ENCODE data around the gene CNTNAP5.

The CNTNAP5 gene

GRCh38 chr2:124482044-124482443, 457.0 kb downstream of the CNTNAP5 start:
- H3K4ac ChIP-seq (ENCODE audit: low read depth in 1 of 2, low read length in 2 of 2), result no peak overlapping the region
- WGBS, result 79% methylated on average over 6 of the region's 8 CpGs

GRCh38 chr2:124482551-124482950, 457.5 kb downstream of the CNTNAP5 start:
- no peak overlapping the region for H2BK120ac ChIP-seq (ENCODE audit: low read depth, low read length)
- 45% methylated on average over 4 of the region's 6 CpGs for WGBS
- H2BK15ac ChIP-seq (ENCODE audit: low read depth, poor library complexity, severe bottlenecking), result no peak overlapping the region
- H2AFZ ChIP-seq (ENCODE audit: low read depth, low read length), result no peak overlapping the region
- no peak overlapping the region for H3K27ac ChIP-seq (ENCODE audit: low read length, poor library complexity, severe bottlenecking)
- peaks cover 3% of the 10 kb centered on the region for H3K9me3 ChIP-seq (ENCODE audit: control insufficient read depth, low read length)
- H3K79me1 ChIP-seq (replicated peaks; ENCODE audit: low read length, poor library complexity, severe bottlenecking), result no peaks in the 10 kb centered on the region
- no peak overlapping the region for H2BK12ac ChIP-seq (ENCODE audit: low read length in 2 of 2)
- no peak overlapping the region for H3K23ac ChIP-seq (ENCODE audit: low read length in 2 of 2)
- no peak overlapping the region for H3K4me3 ChIP-seq (ENCODE audit: insufficient read depth in 1 of 2, low read depth in 1 of 2, low read length in 2 of 2)
- no peak overlapping the region for H2AK5ac ChIP-seq (ENCODE audit: low read length, severe bottlenecking)
- H3K36me3 ChIP-seq (ENCODE audit: control insufficient read depth in 1 of 2, insufficient read depth in 2 of 2, low read depth in 1 of 2, low read length in 2 of 2), result no peaks in the 10 kb centered on the region
- no peaks in the 10 kb centered on the region for H3K27me3 ChIP-seq (ENCODE audit: control insufficient read depth in 1 of 2, insufficient read depth in 1 of 2, low read length in 2 of 2)
- H3K14ac ChIP-seq (ENCODE audit: low read length in 2 of 2), result no peak overlapping the region
- no peak overlapping the region for H4K8ac ChIP-seq (ENCODE audit: low read length)
- no peak overlapping the region for H3K18ac ChIP-seq (ENCODE audit: low read depth in 1 of 2, low read length in 2 of 2)
- no peak overlapping the region for H3K9ac ChIP-seq (ENCODE audit: low read length)
- H3K4me2 ChIP-seq (ENCODE audit: low read length, poor library complexity, severe bottlenecking), result no peak overlapping the region
- no peaks in the 10 kb centered on the region for H3K4me1 ChIP-seq (ENCODE audit: control insufficient read depth, insufficient read depth, low read depth, low read length)
- H4K91ac ChIP-seq (ENCODE audit: low read length), result no peak overlapping the region
- no peak for DNase-seq
- no peak overlapping the region for H3K4ac ChIP-seq (ENCODE audit: low read depth in 1 of 2, low read length in 2 of 2)
- H2BK5ac ChIP-seq (ENCODE audit: low read depth, low read length, poor library complexity, severe bottlenecking), result no peak overlapping the region

More at GRCh38 chr2:124482044-124482443, 457.0 kb downstream of the CNTNAP5 start:
- Histone ChIP-seq H3K27ac (ENCODE audit: low read length, poor library complexity, severe bottlenecking) (no peak overlapping the region), H2BK120ac (ENCODE audit: low read depth, low read length) (no peak overlapping the region), H3K4me2 (ENCODE audit: low read length, poor library complexity, severe bottlenecking) (no peak overlapping the region), H3K14ac (ENCODE audit: low read length in 2 of 2) (no peak overlapping the region), H2BK15ac (ENCODE audit: low read depth, poor library complexity, severe bottlenecking) (no peak overlapping the region), H4K8ac (ENCODE audit: low read length) (no peak overlapping the region), H3K9me3 (ENCODE audit: control insufficient read depth, low read length) (peaks cover 3% of the 10 kb centered on the region), H3K23ac (ENCODE audit: low read length in 2 of 2) (no peak overlapping the region), H3K27me3 (ENCODE audit: control insufficient read depth in 1 of 2, insufficient read depth in 1 of 2, low read length in 2 of 2) (no peaks in the 10 kb centered on the region), H2AFZ (ENCODE audit: low read depth, low read length) (no peak overlapping the region), H4K91ac (ENCODE audit: low read length) (no peak overlapping the region), H3K9ac (ENCODE audit: low read length) (no peak overlapping the region), H3K4me1 (ENCODE audit: control insufficient read depth, insufficient read depth, low read depth, low read length) (no peaks in the 10 kb centered on the region), H2AK5ac (ENCODE audit: low read length, severe bottlenecking) (no peak overlapping the region), H3K18ac (ENCODE audit: low read depth in 1 of 2, low read length in 2 of 2) (no peak overlapping the region), H3K36me3 (ENCODE audit: control insufficient read depth in 1 of 2, insufficient read depth in 2 of 2, low read depth in 1 of 2, low read length in 2 of 2) (no peaks in the 10 kb centered on the region), H3K4me3 (ENCODE audit: insufficient read depth in 1 of 2, low read depth in 1 of 2, low read length in 2 of 2) (no peak overlapping the region), H3K79me1 (replicated peaks; ENCODE audit: low read length, poor library complexity, severe bottlenecking) (no peaks in the 10 kb centered on the region), H2BK5ac (ENCODE audit: low read depth, low read length, poor library complexity, severe bottlenecking) (no peak overlapping the region), H2BK12ac (ENCODE audit: low read length in 2 of 2) (no peak overlapping the region)
- DNase-seq, result no peak

GRCh38 chr2:124485659-124486058, 460.6 kb downstream of the CNTNAP5 start:
- 88% methylated on average over 5 of the region's 5 CpGs for WGBS
- H3K36me3 ChIP-seq (ENCODE audit: control insufficient read depth in 1 of 2, insufficient read depth in 2 of 2, low read depth in 1 of 2, low read length in 2 of 2), result no peaks in the 10 kb centered on the region

GRCh38 chr2:124489686-124490085, 464.6 kb downstream of the CNTNAP5 start:
- Histone ChIP-seq H3K27ac (ENCODE audit: low read length, poor library complexity, severe bottlenecking) (no peak overlapping the region), H3K23ac (ENCODE audit: low read length in 2 of 2) (no peak overlapping the region), H3K9me3 (ENCODE audit: control insufficient read depth, low read length) (no peaks in the 10 kb centered on the region), H3K79me1 (replicated peaks; ENCODE audit: low read length, poor library complexity, severe bottlenecking) (no peaks in the 10 kb centered on the region), H3K27me3 (ENCODE audit: control insufficient read depth in 1 of 2, insufficient read depth in 1 of 2, low read length in 2 of 2) (no peaks in the 10 kb centered on the region), H3K36me3 (ENCODE audit: control insufficient read depth in 1 of 2, insufficient read depth in 2 of 2, low read depth in 1 of 2, low read length in 2 of 2) (no peaks in the 10 kb centered on the region), H3K18ac (ENCODE audit: low read depth in 1 of 2, low read length in 2 of 2) (no peak overlapping the region), H2BK120ac (ENCODE audit: low read depth, low read length) (no peak overlapping the region), H2BK12ac (ENCODE audit: low read length in 2 of 2) (no peak overlapping the region), H3K4me2 (ENCODE audit: low read length, poor library complexity, severe bottlenecking) (no peak overlapping the region), H3K14ac (ENCODE audit: low read length in 2 of 2) (no peak overlapping the region), H2BK15ac (ENCODE audit: low read depth, poor library complexity, severe bottlenecking) (no peak overlapping the region), H3K4ac (ENCODE audit: low read depth in 1 of 2, low read length in 2 of 2) (no peak overlapping the region), H4K91ac (ENCODE audit: low read length) (no peak overlapping the region), H3K4me3 (ENCODE audit: insufficient read depth in 1 of 2, low read depth in 1 of 2, low read length in 2 of 2) (no peak overlapping the region), H2AK5ac (ENCODE audit: low read length, severe bottlenecking) (no peak overlapping the region), H2BK5ac (ENCODE audit: low read depth, low read length, poor library complexity, severe bottlenecking) (no peak overlapping the region), H4K8ac (ENCODE audit: low read length) (no peak overlapping the region), H3K4me1 (ENCODE audit: control insufficient read depth, insufficient read depth, low read depth, low read length) (peaks cover 1% of the 10 kb centered on the region), H3K9ac (ENCODE audit: low read length) (no peak overlapping the region), H2AFZ (ENCODE audit: low read depth, low read length) (no peak overlapping the region)
- no peak for DNase-seq

More at GRCh38 chr2:124485659-124486058, 460.6 kb downstream of the CNTNAP5 start:
- H2AFZ ChIP-seq (ENCODE audit: low read depth, low read length), result no peak overlapping the region
- no peak overlapping the region for H2BK15ac ChIP-seq (ENCODE audit: low read depth, poor library complexity, severe bottlenecking)
- H2BK120ac ChIP-seq (ENCODE audit: low read depth, low read length), result no peak overlapping the region
- no peaks in the 10 kb centered on the region for H3K4me1 ChIP-seq (ENCODE audit: control insufficient read depth, insufficient read depth, low read depth, low read length)
- no peak overlapping the region for H2BK5ac ChIP-seq (ENCODE audit: low read depth, low read length, poor library complexity, severe bottlenecking)
- no peak overlapping the region for H3K9ac ChIP-seq (ENCODE audit: low read length)
- H2BK12ac ChIP-seq (ENCODE audit: low read length in 2 of 2), result no peak overlapping the region
- H3K14ac ChIP-seq (ENCODE audit: low read length in 2 of 2), result no peak overlapping the region
- H3K23ac ChIP-seq (ENCODE audit: low read length in 2 of 2), result no peak overlapping the region
- H3K4ac ChIP-seq (ENCODE audit: low read depth in 1 of 2, low read length in 2 of 2), result no peak overlapping the region
- no peak overlapping the region for H3K4me3 ChIP-seq (ENCODE audit: insufficient read depth in 1 of 2, low read depth in 1 of 2, low read length in 2 of 2)
- H2AK5ac ChIP-seq (ENCODE audit: low read length, severe bottlenecking), result no peak overlapping the region
- no peak overlapping the region for H4K91ac ChIP-seq (ENCODE audit: low read length)
- H4K8ac ChIP-seq (ENCODE audit: low read length), result no peak overlapping the region
- H3K9me3 ChIP-seq (ENCODE audit: control insufficient read depth, low read length), result no peaks in the 10 kb centered on the region
- no peaks in the 10 kb centered on the region for H3K27me3 ChIP-seq (ENCODE audit: control insufficient read depth in 1 of 2, insufficient read depth in 1 of 2, low read length in 2 of 2)
- no peak overlapping the region for H3K4me2 ChIP-seq (ENCODE audit: low read length, poor library complexity, severe bottlenecking)
- no peak overlapping the region for H3K27ac ChIP-seq (ENCODE audit: low read length, poor library complexity, severe bottlenecking)
- H3K79me1 ChIP-seq (replicated peaks; ENCODE audit: low read length, poor library complexity, severe bottlenecking), result no peaks in the 10 kb centered on the region
- DNase-seq, result no peak
- no peak overlapping the region for H3K18ac ChIP-seq (ENCODE audit: low read depth in 1 of 2, low read length in 2 of 2)
